ENCODE results near the gene ANKRD7. TPM values are rescaled to one million over a fixed set of nuclear protein-coding genes. Genes with fewer than 3 reads are reported as not detected.

ANKRD7 gene
- total and polyA plus RNA-seq, 7 donors = 0.71 to 2.9 (median 1.8) TPM; not detected in 3

GRCh38 chr7:118183428-118183785, 41.1 kb upstream of the ANKRD7 start:
- WGBS, 2 donors = 0% methylated on average over 15 of the region's 15 CpGs
- no peak for DNase-seq
- intact Hi-C loops (cut with DNase I) = loop anchor here (10.0 kb wide), 1 partner anchor 309 kb away; the partner anchor contains the start of gene CTTNBP2
- no peak for TF ChIP-seq POLR2A (IDR thresholded peaks at IDR 0.05)
- no peak for TF ChIP-seq POLR2AphosphoS5 (IDR thresholded peaks at IDR 0.05)
- no peak for TF ChIP-seq EP300 (IDR thresholded peaks at IDR 0.05)
- TF ChIP-seq CTCF (IDR thresholded peaks at IDR 0.05) = no peak
- Histone ChIP-seq H3K27ac (peak overlapping the region; percentile 93 to 94 (median 94)), H3K4me3 (peak overlapping the region; percentile 77 to 91 (median 83)), H3K27me3 (no peaks in the 10 kb centered on the region), H3K9me3 (no peaks in the 10 kb centered on the region), H3K36me3 (peaks cover 0 to 15% (median 0%) of the 10 kb centered on the region in 4 donors), H3K4me1 (peaks cover 0 to 37% (median 21%) of the 10 kb centered on the region in 4 donors)

GRCh38 chr7:118183786-118184564, 40.5 kb upstream of the ANKRD7 start, which contains the start of gene LSM8:
LSM8 (plus strand) TSS chr7:118184164; CDS start chr7:118184224, 60 bp downstream.
- peak; percentile 98 for DNase-seq
- Histone ChIP-seq H3K4me3 (peak within 1 kb of the TSS; percentile 77 to 91 (median 83)), H3K4me1 (peaks cover 0 to 37% (median 21%) of the 10 kb centered on the region in 4 donors), H3K36me3 (peaks cover 0 to 21% (median 0%) of the 10 kb centered on the region in 4 donors), H3K27ac (peak within 1 kb of the TSS; percentile 93 to 94 (median 94)), H3K9me3 (no peaks in the 10 kb centered on the region), H3K27me3 (no peaks in the 10 kb centered on the region)
- 0% methylated on average over 62 of the region's 62 CpGs for WGBS, 2 donors
- intact Hi-C loops (cut with DNase I) = loop anchor here (10.0 kb wide), 1 partner anchor 309 kb away; the partner anchor contains the start of gene CTTNBP2
- TF ChIP-seq CTCF (IDR thresholded peaks at IDR 0.05) = no peak
- peak; percentile 76 for TF ChIP-seq POLR2A (IDR thresholded peaks at IDR 0.05)
- TF ChIP-seq EP300 (IDR thresholded peaks at IDR 0.05) = peak in 1 of 4 donors; percentile 21
- TF ChIP-seq POLR2AphosphoS5 (IDR thresholded peaks at IDR 0.05) = peak; percentile 80 to 96 (median 93)

- Histone ChIP-seq H3K27me3 (no peaks in the 10 kb centered on the region), H3K9me3 (no peaks in the 10 kb centered on the region), H3K27ac (peak overlapping the region; percentile 93 to 94 (median 94)), H3K36me3 (peaks cover 0 to 27% (median 1%) of the 10 kb centered on the region in 4 donors), H3K4me1 (peaks cover 0 to 37% (median 21%) of the 10 kb centered on the region in 4 donors), H3K4me3 (peak overlapping the region; percentile 77 to 91 (median 83))
- DNase-seq = no peak
- TF ChIP-seq EP300 (IDR thresholded peaks at IDR 0.05) (no peak), CTCF (IDR thresholded peaks at IDR 0.05) (no peak), POLR2A (IDR thresholded peaks at IDR 0.05) (no peak), POLR2AphosphoS5 (IDR thresholded peaks at IDR 0.05) (no peak)
- intact Hi-C loops (cut with DNase I) = loop anchor here (10.0 kb wide), 1 partner anchor 310 kb away; the partner anchor contains the start of gene CTTNBP2
- 3 to 7% methylated on average over 10 of the region's 10 CpGs for WGBS, 2 donors
Observed at GRCh38 chr7:118184565-118184940, 40.0 kb upstream of the ANKRD7 start.

GRCh38 chr7:118185163-118185860, 39.2 kb upstream of the ANKRD7 start:
- intact Hi-C loops (cut with DNase I) = loop anchor here (10.0 kb wide), 1 partner anchor 311 kb away; the partner anchor contains the start of gene CTTNBP2
- 51 to 70% methylated on average over 6 of the region's 6 CpGs for WGBS, 2 donors
- DNase-seq = no peak
- Histone ChIP-seq H3K27ac (peak overlapping the region in 2 of 4 donors; percentile 93 to 94), H3K4me3 (peak overlapping the region in 3 of 4 donors; percentile 77 to 85 (median 81)), H3K36me3 (peaks cover 0 to 34% (median 2%) of the 10 kb centered on the region in 4 donors), H3K27me3 (no peaks in the 10 kb centered on the region), H3K9me3 (no peaks in the 10 kb centered on the region), H3K4me1 (peaks cover 0 to 37% (median 21%) of the 10 kb centered on the region in 4 donors)
- TF ChIP-seq EP300 (IDR thresholded peaks at IDR 0.05) (no peak), CTCF (IDR thresholded peaks at IDR 0.05) (no peak), POLR2A (IDR thresholded peaks at IDR 0.05) (no peak), POLR2AphosphoS5 (IDR thresholded peaks at IDR 0.05) (no peak)

Measured in sigmoid colon (tissue), 7 donors.